Measurements from ENCODE around the gene TANGO2. TPM values are rescaled to one million over a fixed set of nuclear protein-coding genes. Genes with fewer than 3 reads are reported as not detected.

Gene TANGO2
- total RNA-seq, 1 experiment from 2014 or later = 17.0 TPM

DNA sequence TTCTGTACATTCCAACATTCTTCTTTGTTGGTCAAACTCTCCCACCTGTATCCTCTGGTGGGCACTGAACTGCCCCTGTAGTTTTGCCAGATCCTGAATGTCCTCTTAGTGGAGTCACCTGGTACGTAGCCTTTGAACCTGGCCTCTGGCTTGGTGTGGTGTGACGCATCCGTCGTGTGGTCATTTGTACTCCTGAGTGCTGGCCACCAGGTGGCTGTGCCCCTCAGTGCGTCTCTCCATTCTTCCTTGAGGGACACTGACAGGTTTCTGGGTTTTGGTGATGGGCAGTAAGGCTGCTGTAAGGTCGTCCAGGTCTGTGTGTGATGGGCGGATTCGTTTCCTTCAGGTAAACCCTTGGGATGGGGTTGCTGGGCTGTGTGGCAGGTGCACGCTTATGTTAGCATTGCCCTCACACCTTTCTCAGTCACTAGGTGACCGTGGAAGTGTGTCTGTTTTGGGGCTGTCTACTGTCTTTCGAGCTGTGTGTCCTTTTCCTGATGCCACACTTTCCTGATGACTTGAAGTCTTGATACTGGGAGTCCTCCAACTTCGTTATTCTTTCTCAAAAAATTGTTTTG, 81.4 kb downstream of the TANGO2 start:
- intact Hi-C loops (cut with micrococcal nuclease) = no loop called here
- H3K9me2 ChIP-seq (ENCODE audit: insufficient read depth) = no peaks in the 10 kb centered on the region
- RAD21 ChIA-PET (ENCODE audit: low non-redundant PET in 1 of 2, low total read pairs in 2 of 2, uncharacterized antibody in 2 of 2, unreplicated experiment in 2 of 2) = no interaction called here
- BruUV-seq (replicated peaks) = no TSS peak
- peaks cover 48 to 68% of the 10 kb centered on the region in 2 experiments for H3K36me3 ChIP-seq (ENCODE audit: control insufficient read depth in 1 of 2, insufficient read depth in 2 of 2, low read length in 2 of 2)
- CTCF ChIA-PET = no interaction called here
- H3K4me2 ChIP-seq (ENCODE audit: low read length) = no peak overlapping the region
- no peaks in the 10 kb centered on the region for H3K9me3 ChIP-seq (ENCODE audit: control insufficient read depth in 1 of 2, insufficient read depth in 1 of 2, low read depth in 1 of 2, low read length in 2 of 2)
- no peak for DNase-seq (ENCODE audit: low read depth, low spot score)
- POLR2A ChIA-PET = no interaction called here
- 0 out of 2 replicates have a peak, but pooled peaks cover 2% of the 10 kb centered on the region for H4K20me1 ChIP-seq (ENCODE audit: insufficient read depth)
- H3K27ac ChIP-seq (ENCODE audit: low read depth, low read length) = no peak overlapping the region
- ATAC-seq = peak; percentile 67
- no peak overlapping the region for H3K9ac ChIP-seq (ENCODE audit: low read length)
- H3K4me1 ChIP-seq (ENCODE audit: control insufficient read depth in 1 of 2, insufficient read depth in 2 of 2, low read length in 2 of 2) = no peaks in the 10 kb centered on the region
- no peak overlapping the region for H3K4me3 ChIP-seq (replicated peaks in 1 of 2; ENCODE audit: low read depth in 1 of 2, low read length in 2 of 2)
- H3K79me2 ChIP-seq (ENCODE audit: insufficient read depth, low read length) = peaks cover 79% of the 10 kb centered on the region
- TF ChIP-seq, protein P1, sequence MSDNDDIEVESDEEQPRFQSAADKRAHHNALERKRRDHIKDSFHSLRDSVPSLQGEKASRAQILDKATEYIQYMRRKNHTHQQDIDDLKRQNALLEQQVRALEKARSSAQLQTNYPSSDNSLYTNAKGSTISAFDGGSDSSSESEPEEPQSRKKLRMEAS (IDR thresholded peaks at IDR 0.05) = no peak
- TF ChIP-seq SRF (IDR thresholded peaks at IDR 0.05; ENCODE audit: low read depth) (no peak), EZH2phosphoT487 (IDR thresholded peaks at IDR 0.05; ENCODE audit: borderline replicate concordance) (no peak), JUND (IDR thresholded peaks at IDR 0.05) (no peak), SIN3A (IDR thresholded peaks at IDR 0.05; ENCODE audit: low read depth) (no peak)
- TF ChIP-seq, protein P2, sequence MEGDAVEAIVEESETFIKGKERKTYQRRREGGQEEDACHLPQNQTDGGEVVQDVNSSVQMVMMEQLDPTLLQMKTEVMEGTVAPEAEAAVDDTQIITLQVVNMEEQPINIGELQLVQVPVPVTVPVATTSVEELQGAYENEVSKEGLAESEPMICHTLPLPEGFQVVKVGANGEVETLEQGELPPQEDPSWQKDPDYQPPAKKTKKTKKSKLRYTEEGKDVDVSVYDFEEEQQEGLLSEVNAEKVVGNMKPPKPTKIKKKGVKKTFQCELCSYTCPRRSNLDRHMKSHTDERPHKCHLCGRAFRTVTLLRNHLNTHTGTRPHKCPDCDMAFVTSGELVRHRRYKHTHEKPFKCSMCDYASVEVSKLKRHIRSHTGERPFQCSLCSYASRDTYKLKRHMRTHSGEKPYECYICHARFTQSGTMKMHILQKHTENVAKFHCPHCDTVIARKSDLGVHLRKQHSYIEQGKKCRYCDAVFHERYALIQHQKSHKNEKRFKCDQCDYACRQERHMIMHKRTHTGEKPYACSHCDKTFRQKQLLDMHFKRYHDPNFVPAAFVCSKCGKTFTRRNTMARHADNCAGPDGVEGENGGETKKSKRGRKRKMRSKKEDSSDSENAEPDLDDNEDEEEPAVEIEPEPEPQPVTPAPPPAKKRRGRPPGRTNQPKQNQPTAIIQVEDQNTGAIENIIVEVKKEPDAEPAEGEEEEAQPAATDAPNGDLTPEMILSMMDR (IDR thresholded peaks at IDR 0.05 in 2 of 3, conservative IDR thresholded peaks at IDR 0.05 in 1 of 3; ENCODE audit: borderline replicate concordance in 1 of 3, insufficient read depth in 1 of 3, low read depth in 2 of 3, low read length in 2 of 3) = peak in 2 of 3 experiments; percentile 14 to 28; a peak in 2 of 6 replicates
- no peaks in the 10 kb centered on the region for H3K27me3 ChIP-seq (ENCODE audit: insufficient read depth, low read length)
- H2AFZ ChIP-seq (ENCODE audit: low read depth, low read length, poor library complexity, severe bottlenecking) = no peak overlapping the region

All from HCT116 (cell line).